Loucy (cell line): ENCODE data around the gene COA8.
A peak's percentile ranks its signal among the peaks of the same experiment; 100 is the strongest.

Experiments used
- H2AFZ ChIP-seq: fragments of 200-600 bp; sonication (generic); 2 replicates; pipeline ENCODE4 v1.6.0; 2016; ENCODE audit warnings: antibody characterized with exemption, mild to moderate bottlenecking, low read length, moderate library complexity
- H3F3A ChIP-seq: fragments of 200-600 bp; 2 replicates; pipeline ENCODE4 v1.6.0; 2016; ENCODE audit warnings: antibody characterized with exemption, low read depth, mild to moderate bottlenecking
- H3K27me3 ChIP-seq: fragments of 200-600 bp; sonication (generic); 2 replicates; pipeline ENCODE4 v1.6.1; 2014; ENCODE audit warnings: low read length, mild to moderate bottlenecking; ENCODE audit not compliant: insufficient read depth, poor library complexity, severe bottlenecking
- H3K36me3 ChIP-seq: fragments of 200-600 bp; sonication (generic); 2 replicates; pipeline ENCODE4 v1.6.1; 2016; ENCODE audit warnings: low read length; ENCODE audit not compliant: insufficient read depth
- H3K4me1 ChIP-seq: fragments of 200-600 bp; sonication (generic); 2 replicates; pipeline ENCODE4 v1.5.1; 2014; ENCODE audit warnings: low read length, mild to moderate bottlenecking; ENCODE audit not compliant: insufficient read depth, poor library complexity, severe bottlenecking
- H3K4me2 ChIP-seq: fragments of 200-600 bp; sonication (generic); 2 replicates; pipeline ENCODE4 v1.6.0; 2014; ENCODE audit warnings: antibody characterized with exemption, low read length, low read depth, mild to moderate bottlenecking; ENCODE audit not compliant: poor library complexity, severe bottlenecking
- H3K4me3 ChIP-seq: fragments of 200-600 bp; sonication (generic); 2 replicates; pipeline ENCODE4 v1.5.1; 2014; ENCODE audit warnings: low read length, mild to moderate bottlenecking, mixed read lengths; ENCODE audit not compliant: poor library complexity, severe bottlenecking
- H3K79me2 ChIP-seq: fragments of 200-600 bp; sonication (generic); 2 replicates; pipeline ENCODE4 v1.6.1; 2014; ENCODE audit warnings: low read length; ENCODE audit not compliant: insufficient read depth
- H3K9ac ChIP-seq: fragments of 200-600 bp; sonication (generic); 2 replicates; pipeline ENCODE4 v1.6.0; 2014; ENCODE audit warnings: mild to moderate bottlenecking, low read depth, low read length, moderate library complexity; ENCODE audit not compliant: poor library complexity, severe bottlenecking
- H3K9me2 ChIP-seq: fragments of 200-600 bp; sonication (generic); replicated peaks from 2 replicates; pipeline ENCODE4 v1.6.1; 2016; ENCODE audit warnings: low read depth, low read length, mixed read lengths
- H3K9me3 ChIP-seq: fragments of 200-600 bp; sonication (generic); 2 replicates; pipeline ENCODE4 v1.6.1; 2014; ENCODE audit warnings: mild to moderate bottlenecking, antibody characterized with exemption, low read length, low read depth; ENCODE audit not compliant: insufficient read depth
- H4K20me1 ChIP-seq: fragments of 200-600 bp; sonication (generic); 2 replicates; pipeline ENCODE4 v1.6.0; 2014; ENCODE audit warnings: antibody characterized with exemption, low read length, mild to moderate bottlenecking; ENCODE audit not compliant: insufficient read depth, poor library complexity, severe bottlenecking
- CTCF ChIP-seq: fragments of 200-600 bp; sonication (generic); conservative IDR thresholded peaks from 2 replicates; pipeline ENCODE4 v1.5.1; 2014; ENCODE audit warnings: mild to moderate bottlenecking, antibody characterized with exemption, low read length
- EZH2phosphoT487 ChIP-seq: fragments of 200-600 bp; IDR thresholded peaks from 2 replicates; pipeline ENCODE4 v1.6.1; 2018; ENCODE audit warnings: antibody characterized with exemption, mild to moderate bottlenecking, moderate library complexity, borderline replicate concordance

Gene COA8

GRCh38 chr14:103520657-103521437 lies 41.9 kb upstream of the COA8 start:
- H4K20me1 ChIP-seq = no peaks in the 10 kb centered on the region
- no peak for TF ChIP-seq EZH2phosphoT487
- peak; percentile 58 for TF ChIP-seq CTCF
- H3K4me1 ChIP-seq = peaks cover 4% of the 10 kb centered on the region
- H3K4me2 ChIP-seq = peak overlapping the region; percentile 54
- no peaks in the 10 kb centered on the region for H3K36me3 ChIP-seq
- H3K4me3 ChIP-seq = peak overlapping the region; percentile 71
- H2AFZ ChIP-seq = peak overlapping the region; percentile 97
- H3K79me2 ChIP-seq = no peaks in the 10 kb centered on the region
- H3K9me2 ChIP-seq = no peaks in the 10 kb centered on the region
- no peaks in the 10 kb centered on the region for H3F3A ChIP-seq
- no peaks in the 10 kb centered on the region for H3K27me3 ChIP-seq
- peak overlapping the region; percentile 58 for H3K9ac ChIP-seq
- no peaks in the 10 kb centered on the region for H3K9me3 ChIP-seq

GRCh38 chr14:103521438-103521950 lies 41.3 kb upstream of the COA8 start:
- H3K9me3 ChIP-seq = no peaks in the 10 kb centered on the region
- no peaks in the 10 kb centered on the region for H4K20me1 ChIP-seq
- no peaks in the 10 kb centered on the region for H3K9me2 ChIP-seq
- H3K79me2 ChIP-seq = no peaks in the 10 kb centered on the region
- no peaks in the 10 kb centered on the region for H3K27me3 ChIP-seq
- peaks cover 4% of the 10 kb centered on the region for H3K4me1 ChIP-seq
- no peak overlapping the region for H3K9ac ChIP-seq
- peak overlapping the region; percentile 54 for H3K4me2 ChIP-seq
- TF ChIP-seq EZH2phosphoT487 (no peak), CTCF (no peak)
- H3K4me3 ChIP-seq = peak overlapping the region; percentile 71
- no peaks in the 10 kb centered on the region for H3F3A ChIP-seq
- H3K36me3 ChIP-seq = no peaks in the 10 kb centered on the region
- no peak overlapping the region for H2AFZ ChIP-seq

GRCh38 chr14:103521951-103522563 lies 40.7 kb upstream of the COA8 start:
- Histone ChIP-seq H3K4me2 (no peak overlapping the region), H3K4me1 (peaks cover 4% of the 10 kb centered on the region), H3K9me3 (no peaks in the 10 kb centered on the region), H3K9ac (no peak overlapping the region), H3F3A (no peaks in the 10 kb centered on the region), H4K20me1 (no peaks in the 10 kb centered on the region), H3K4me3 (no peak overlapping the region), H3K36me3 (no peaks in the 10 kb centered on the region), H3K79me2 (no peaks in the 10 kb centered on the region), H3K27me3 (no peaks in the 10 kb centered on the region), H3K9me2 (no peaks in the 10 kb centered on the region), H2AFZ (no peak overlapping the region)
- TF ChIP-seq CTCF (no peak), EZH2phosphoT487 (no peak)
